NCI-H524 (cell line): ENCODE measurements around the gene CNPY4.
A peak's percentile ranks its signal among the peaks of the same experiment; 100 is the strongest.

ENCODE experiments used
- DNase-seq, 2 experiments: peaks; one replicate each; lab custom pipeline; 2025; lab: John Stamatoyannopoulos, UW

Gene CNPY4

GRCh38 chr7:100091411-100092181, 27.8 kb upstream of the CNPY4 start:
- peak in 1 of 2 experiments; percentile 49 for DNase-seq

GRCh38 chr7:100093054-100093453, 26.4 kb upstream of the CNPY4 start:
- peak in 1 of 2 experiments; percentile 25 for DNase-seq

GRCh38 chr7:100093498-100093897, 25.9 kb upstream of the CNPY4 start:
- peak in 1 of 2 experiments; percentile 25 for DNase-seq

- no peak for DNase-seq
Observed at GRCh38 chr7:100093925-100094486, 25.4 kb upstream of the CNPY4 start.

GRCh38 chr7:100095289-100095688, 24.1 kb upstream of the CNPY4 start:
- no peak for DNase-seq

- DNase-seq, result no peak
Observed at GRCh38 chr7:100095704-100096103, 23.7 kb upstream of the CNPY4 start.

- DNase-seq, result no peak
Observed at GRCh38 chr7:100098913-100099312, 20.5 kb upstream of the CNPY4 start.

GRCh38 chr7:100099452-100099851, 20.0 kb upstream of the CNPY4 start:
- DNase-seq, result no peak

- DNase-seq, result peak; percentile 70 to 90
Observed at GRCh38 chr7:100100420-100101015, 18.9 kb upstream of the CNPY4 start.

GRCh38 chr7:100101016-100101862, 18.2 kb upstream of the CNPY4 start, which contains the start of the genes AP4M1 and MCM7:
TSS of gene AP4M1 (plus strand) at chr7:100101643. CDS start at chr7:100101715, 72 bp downstream.
TSS of gene MCM7 (minus strand) at chr7:100101397. CDS start at chr7:100101294, 103 bp downstream.
- peak; percentile 94 to 97 for DNase-seq

GRCh38 chr7:100102950-100103840, 16.2 kb upstream of the CNPY4 start:
- DNase-seq, result no peak

- no peak for DNase-seq
Observed at GRCh38 chr7:100105534-100105933, 13.9 kb upstream of the CNPY4 start.

GRCh38 chr7:100106633-100107032, 12.8 kb upstream of the CNPY4 start:
- no peak for DNase-seq

- no peak for DNase-seq
Observed at GRCh38 chr7:100107125-100107737, 12.2 kb upstream of the CNPY4 start.

GRCh38 chr7:100107890-100108289, 11.5 kb upstream of the CNPY4 start:
- no peak for DNase-seq

GRCh38 chr7:100109521-100110163, 9.8 kb upstream of the CNPY4 start:
- DNase-seq, result no peak

- DNase-seq, result no peak
Observed at GRCh38 chr7:100111156-100111555, 8.3 kb upstream of the CNPY4 start.

- DNase-seq, result no peak
Observed at GRCh38 chr7:100111914-100112313, 7.5 kb upstream of the CNPY4 start.

GRCh38 chr7:100115026-100115425, 4.4 kb upstream of the CNPY4 start:
- DNase-seq, result no peak
